Right forelimb (tissue), 1 donor: ENCODE measurements around the gene POU1F1.
"Not testable (repeated sequence)": the region's sequence is repeated elsewhere in the genome, so short reads cannot be mapped to it uniquely, and the experiment has no call there.

Experiments used
- DNase-seq: peaks from one replicate; pipeline ENCODE4 v3.0.0-alpha.2; 2018

Gene POU1F1

DNA sequence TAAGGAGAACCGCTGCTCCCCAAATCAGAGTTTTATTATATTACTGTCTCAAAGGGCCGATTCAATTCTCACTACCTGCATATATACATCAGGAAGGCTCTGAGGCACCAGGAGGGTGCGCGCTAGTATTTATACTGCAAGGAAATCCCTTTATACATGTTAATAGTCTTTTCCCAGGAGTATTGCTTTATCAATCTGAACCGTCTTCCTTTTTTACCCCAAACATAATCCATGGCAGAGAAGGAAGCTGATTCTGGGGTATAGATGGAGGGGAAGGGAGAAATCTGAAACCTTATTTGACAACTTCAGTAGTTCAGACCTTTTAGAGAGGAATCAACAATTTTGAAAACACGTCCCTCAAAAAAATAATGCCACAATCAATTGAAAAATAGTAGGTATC, at the start of gene POU1F1:
TSS of gene POU1F1 (minus strand) at position 101 of the 400 bp plus-strand sequence. CDS start 122 bp downstream, outside the sequence.
- DNase-seq = no peak

DNA sequence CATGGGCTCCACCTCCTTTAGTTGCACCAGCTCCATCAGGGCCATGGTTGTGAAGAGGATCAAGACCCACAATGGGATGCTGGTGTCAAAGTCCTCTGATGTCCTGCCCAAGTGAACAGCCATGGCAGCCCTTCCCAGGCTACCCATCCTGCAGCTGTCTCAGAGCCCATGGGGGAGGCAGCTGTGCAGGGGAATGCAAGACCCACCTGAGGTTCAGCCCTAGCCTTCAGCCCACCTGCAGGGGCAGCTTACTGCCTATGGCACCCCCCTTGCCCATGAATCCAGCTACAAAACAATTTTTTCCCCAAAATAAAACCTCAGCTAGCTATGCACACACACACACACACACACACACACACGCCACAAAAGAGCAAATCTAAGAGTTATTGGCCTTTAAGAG, 48.2 kb upstream of the POU1F1 start:
- no peak for DNase-seq

DNA sequence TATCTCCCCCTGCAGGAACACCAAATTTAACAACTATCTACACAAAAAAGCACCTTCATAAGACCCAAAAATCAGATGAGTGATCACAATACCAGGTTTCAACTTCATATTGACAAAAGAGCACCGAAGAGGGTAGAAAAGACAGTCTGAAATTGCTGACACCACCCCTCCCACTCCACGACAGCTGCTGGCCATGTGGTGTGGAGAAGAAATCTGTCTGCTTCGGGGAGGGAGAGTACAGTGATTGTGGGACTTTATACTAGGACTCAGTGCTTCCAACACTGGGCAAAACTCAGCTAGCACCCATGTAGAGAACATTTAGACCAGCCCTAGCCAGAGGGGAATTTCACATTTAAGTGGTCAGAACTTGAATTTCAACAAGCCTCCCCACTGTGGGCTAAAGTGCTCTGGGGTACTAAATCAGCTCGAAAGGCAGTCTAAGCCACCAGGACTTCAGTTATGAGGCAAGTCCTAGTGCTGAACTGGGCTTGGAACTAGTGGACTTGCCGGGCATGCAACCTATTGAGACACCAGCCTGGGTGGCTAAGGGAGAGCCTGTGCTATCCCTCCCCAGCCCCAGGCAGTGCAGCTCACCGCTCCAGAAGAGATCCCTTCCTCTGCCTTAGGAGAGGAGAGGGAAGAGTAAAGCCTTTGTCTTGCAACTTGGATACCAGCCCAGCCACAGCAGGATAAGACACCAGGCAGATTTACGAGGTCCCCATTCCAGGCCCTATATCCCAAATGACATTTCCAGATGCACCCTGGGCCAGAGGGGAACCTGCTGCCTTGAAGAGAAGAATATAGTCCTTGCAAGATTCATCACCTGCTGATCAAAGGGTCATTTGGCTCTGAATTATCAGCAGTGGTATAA, 44.6 kb upstream of the POU1F1 start:
- DNase-seq = no peak

GRCh38 chr3:87318617-87319021, 42.2 kb upstream of the POU1F1 start:
- DNase-seq = no peak

DNA sequence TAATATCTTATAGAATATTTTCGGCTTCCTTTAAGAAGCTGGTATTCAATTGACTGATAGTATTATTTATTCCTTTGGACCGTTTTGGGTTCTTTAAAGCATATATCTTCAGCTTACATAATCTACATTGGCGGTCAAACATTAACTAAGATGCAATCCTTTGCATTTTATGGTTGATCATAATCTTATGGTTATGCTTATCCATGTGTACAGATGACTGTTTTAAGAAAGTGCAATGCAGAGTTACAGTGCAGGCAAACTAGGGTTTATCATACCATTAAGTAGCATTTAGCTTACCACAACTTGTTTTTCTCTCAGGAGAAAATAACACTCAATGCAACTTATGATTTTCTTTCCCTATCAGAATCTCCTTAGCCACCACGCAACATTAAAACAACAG, 41.4 kb upstream of the POU1F1 start:
- DNase-seq = no peak

DNA sequence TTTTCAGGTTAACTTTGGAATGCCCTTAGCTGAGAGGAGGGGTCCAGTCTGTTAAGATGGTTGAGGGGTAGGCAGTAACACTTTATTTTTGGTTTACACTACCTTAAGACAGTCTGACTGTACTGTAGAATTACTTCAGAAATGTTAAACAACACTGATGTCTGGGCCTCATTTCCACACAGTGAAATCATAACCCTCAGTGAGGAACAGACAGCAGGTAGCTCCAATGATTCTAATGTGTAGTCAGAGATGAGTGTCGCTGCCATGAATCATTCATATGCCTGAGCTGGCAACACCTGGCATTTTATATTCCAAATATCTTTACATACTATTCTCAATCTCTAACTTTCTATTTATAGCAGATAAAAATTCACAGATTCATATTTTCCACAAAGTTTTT, 37.3 kb upstream of the POU1F1 start:
- no peak for DNase-seq

- DNase-seq = no peak
Observed at GRCh38 chr3:87311309-87311708, 34.9 kb upstream of the POU1F1 start.

GRCh38 chr3:87309601-87310000, 33.2 kb upstream of the POU1F1 start:
- DNase-seq = no peak

- no peak for DNase-seq
Observed at GRCh38 chr3:87307805-87308204, 31.4 kb upstream of the POU1F1 start.

GRCh38 chr3:87305517-87305916, 29.1 kb upstream of the POU1F1 start:
- no peak for DNase-seq

DNA sequence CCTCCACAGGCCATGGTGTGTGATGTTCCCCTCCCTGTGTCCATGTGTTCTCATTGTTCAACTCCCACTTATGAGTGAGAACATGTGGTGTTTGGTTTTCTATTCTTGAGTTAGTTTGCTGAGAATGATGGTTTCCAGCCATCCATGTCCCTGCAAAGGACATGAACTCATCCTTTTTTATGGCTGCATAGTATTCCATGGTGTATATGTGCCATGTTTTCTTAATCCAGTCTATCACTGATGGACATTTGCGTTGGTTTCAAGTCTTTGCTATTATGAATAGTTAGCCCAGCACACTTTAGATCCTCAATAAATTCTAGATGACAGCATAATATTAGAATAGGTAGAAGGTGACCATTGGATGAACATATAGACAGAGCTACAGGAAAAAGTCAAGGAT, 28.6 kb upstream of the POU1F1 start:
- not testable (repeated sequence) for DNase-seq

DNA sequence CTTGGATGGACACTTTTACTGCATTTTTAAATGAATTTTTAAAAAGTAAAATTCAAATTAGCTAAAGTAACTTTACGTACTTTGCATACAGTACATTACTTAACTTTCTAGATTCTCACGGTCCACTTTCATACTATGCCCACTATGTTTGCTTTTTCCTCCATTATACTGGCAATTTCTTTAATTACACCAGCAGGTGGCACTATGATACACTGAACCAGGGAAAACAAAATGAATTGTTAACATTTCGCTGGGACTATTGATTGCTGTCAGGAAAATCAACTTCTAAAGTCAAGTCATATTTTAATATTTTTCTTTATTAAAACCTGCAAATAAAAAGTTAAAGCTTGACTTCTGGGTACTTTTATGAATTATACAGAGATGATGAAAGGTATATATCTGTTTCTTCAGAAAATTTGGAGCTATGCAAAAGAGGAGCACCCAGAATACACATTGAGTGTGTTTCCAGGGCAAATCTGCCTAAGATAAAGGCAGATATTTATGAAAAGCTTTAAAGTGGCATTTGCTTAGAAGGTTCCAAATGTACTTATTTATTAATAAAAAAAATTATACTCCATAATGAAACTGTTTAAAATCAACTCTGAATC, 21.8 kb upstream of the POU1F1 start:
- DNase-seq = no peak

- DNase-seq = no peak
Observed at GRCh38 chr3:87288446-87288845, 12.1 kb upstream of the POU1F1 start.

DNA sequence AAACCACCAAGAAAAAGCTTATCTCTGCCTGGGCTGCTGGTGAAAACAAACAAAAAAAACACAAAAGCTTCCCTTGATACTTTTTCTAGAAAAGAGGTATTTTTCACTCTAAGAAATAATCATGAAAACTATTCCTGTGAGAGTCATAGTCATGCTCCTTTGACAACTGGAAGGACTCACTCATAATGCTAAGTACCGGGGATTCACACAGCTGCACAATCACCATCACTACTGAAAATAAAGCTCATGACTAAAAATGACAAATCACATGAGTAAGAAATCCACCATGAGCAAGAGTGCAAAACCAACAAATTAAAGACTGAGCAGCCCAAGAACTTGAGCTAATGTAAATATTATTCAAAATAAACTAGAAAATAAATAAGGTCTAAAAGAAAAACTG, 10.6 kb upstream of the POU1F1 start:
- no peak for DNase-seq

DNA sequence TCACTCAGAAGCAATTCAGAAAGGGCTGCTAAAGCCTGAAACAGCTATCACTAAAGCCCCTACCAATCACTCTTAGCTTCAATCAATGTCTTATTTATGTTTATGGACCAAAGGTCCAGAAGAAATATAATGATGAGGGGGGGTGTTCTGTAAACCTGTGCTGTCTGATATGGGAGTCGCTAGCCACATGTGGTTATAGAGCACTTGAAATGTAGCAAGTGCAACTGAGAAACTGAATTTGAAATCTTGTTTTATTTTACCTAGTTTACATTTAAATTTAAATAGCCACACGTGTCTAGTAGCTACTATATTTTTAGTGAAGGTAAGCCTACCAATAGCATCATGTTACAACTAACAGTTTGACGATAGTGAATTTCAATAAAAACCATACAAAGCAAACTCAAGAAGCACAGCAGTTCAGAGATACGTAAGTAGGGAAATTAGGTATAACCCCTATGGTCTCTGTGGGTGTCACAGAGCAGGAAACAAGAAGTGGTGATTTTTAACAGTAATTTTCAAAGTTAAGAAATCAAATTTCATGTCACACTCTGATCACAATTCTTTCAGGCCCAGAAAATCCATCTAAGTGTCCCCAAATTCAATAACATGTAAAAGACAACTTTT, 3.6 kb downstream of the POU1F1 start:
- no peak for DNase-seq

- DNase-seq = no peak
Observed at GRCh38 chr3:87270908-87271700, 5.3 kb downstream of the POU1F1 start.

- no peak for DNase-seq
Observed at GRCh38 chr3:87269723-87270122, 6.7 kb downstream of the POU1F1 start.

DNA sequence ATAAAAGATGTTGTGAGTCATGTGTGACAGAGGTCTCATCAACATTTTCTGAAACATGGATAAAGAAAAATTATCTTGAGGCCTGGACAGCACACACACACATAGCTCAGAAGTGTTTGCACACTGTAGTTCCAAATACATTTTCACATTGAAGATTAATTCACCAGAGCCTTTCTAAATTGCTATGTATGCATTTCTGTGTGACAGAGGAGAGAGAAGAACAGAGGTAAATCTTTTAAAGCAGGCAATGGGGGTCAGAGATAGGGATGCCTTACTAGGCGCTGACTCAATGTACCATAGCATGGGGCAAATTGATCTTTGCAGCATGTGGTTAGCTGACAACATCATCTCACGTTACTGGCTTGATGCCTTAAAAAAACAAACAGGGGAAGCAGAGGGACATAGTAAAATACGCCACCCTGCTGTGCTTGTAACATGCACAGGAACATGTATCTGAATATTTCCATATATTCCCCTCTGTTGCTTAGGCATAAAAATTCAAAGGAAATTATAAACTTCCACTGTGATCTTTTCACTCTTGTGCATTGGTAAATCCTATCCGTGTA, 7.7 kb downstream of the POU1F1 start:
- no peak for DNase-seq

- no peak for DNase-seq
Observed at GRCh38 chr3:87267953-87268645, 8.3 kb downstream of the POU1F1 start.

GRCh38 chr3:87261925-87262324, 14.5 kb downstream of the POU1F1 start:
- no peak for DNase-seq

DNA sequence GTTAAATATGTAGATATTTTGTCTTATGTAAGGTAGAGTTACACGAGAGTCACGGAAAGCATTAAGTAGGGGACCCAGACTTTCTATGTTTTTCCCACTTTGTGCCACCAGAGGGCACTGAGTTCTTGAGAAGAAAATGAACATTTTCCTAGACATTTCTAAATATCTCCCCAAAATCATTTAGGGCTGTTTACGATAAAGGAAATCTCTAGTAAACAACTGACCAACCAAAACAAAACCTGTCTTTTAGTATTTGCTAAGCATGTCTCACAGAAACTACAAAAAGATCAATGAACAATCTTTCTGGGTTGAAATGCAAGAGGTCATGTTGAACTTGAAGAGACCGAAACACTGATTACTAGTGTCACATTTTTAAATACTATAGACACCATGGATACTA, 16.1 kb downstream of the POU1F1 start:
- no peak for DNase-seq

- no peak for DNase-seq
Observed at GRCh38 chr3:87250009-87250408, 26.4 kb downstream of the POU1F1 start.
